COR-L47 (cell line): ENCODE data around the gene SPRR2G.
"Not testable (repeated sequence)": the region's sequence is repeated elsewhere in the genome, so short reads cannot be mapped to it uniquely, and the experiment has no call there.

ENCODE experiments used
- DNase-seq: peaks from one replicate; lab custom pipeline; 2025; lab: John Stamatoyannopoulos, UW

Gene SPRR2G

DNA sequence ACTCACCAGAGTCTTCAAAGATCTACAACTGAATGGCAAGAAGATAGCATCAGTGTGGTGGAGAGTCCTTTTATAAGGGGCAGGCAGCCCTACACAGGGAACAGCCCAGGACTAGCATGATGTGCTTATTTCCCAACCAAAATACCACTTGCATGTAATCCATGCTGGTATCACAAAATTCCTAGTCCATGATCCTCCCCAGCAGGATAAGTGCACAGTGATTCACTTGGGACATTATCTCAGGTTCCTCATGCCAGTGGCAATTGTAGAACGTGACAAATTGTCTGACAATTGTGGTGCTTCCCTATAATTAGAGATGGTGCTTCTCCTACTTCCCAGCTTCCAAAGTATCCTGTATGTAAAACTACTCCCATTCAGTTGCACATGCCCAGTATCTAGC lies at the start of gene SPRR2G:
SPRR2G (minus strand) TSS at position 45 of the 400 bp plus-strand sequence. CDS start 780 bp downstream, outside the sequence.
- DNase-seq = no peak

DNA sequence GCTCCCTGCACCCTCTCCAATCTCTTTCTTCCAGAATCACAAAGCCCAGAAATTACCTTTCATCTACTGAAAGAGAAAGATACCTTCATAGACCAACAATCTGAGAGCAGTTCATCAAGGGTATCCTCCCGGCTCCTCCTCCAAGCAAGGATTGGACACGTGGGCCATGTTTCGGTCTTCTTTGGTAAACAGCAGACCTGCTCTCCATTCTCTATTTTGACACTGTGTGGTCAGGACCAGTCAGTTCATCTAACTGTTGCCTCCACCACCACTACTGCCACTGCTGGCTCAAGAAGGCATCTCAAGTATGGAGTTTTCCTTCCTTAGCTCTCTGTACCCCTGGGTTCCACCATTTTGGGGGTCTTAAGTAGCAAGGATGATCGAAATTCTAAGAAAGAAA lies 44.5 kb upstream of the SPRR2G start:
- DNase-seq = no peak

DNA sequence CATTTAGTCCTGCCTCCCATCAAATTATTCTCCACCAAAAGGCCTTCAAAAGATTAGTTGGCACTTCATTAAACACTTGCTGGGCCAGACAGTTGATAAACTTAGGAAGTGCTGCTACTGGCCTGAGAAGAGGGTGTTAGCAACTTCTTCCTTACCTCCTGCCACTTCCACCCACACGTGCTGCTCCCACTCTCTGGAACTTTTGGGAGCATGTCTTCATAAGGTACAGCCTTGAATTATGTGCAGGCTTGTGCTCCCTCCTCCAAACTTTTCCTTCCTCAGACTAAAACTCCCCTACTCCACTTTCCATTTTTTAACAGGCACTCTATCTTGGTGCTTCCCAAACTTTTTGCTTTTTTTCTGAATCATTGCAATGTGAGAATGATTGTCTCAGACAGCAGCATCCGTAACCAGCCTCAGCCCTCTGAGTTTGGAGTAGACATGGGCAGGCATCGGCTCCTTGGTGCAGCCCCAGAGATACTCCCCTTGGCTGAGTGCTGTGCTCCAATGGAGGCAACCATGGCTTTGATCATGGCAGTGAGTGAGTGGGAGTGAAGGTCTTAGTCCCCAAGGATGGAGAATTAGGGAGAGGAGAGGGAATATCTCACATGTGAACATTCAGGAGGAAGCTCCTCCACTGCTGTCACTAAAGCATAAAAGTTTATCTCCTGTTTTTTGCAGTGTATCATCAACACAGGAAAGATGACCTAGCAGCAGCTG lies 43.8 kb upstream of the SPRR2G start:
- no peak for DNase-seq

GRCh38 chr1:153192697-153193096 lies 42.0 kb upstream of the SPRR2G start:
- peak; percentile 12 for DNase-seq

DNA sequence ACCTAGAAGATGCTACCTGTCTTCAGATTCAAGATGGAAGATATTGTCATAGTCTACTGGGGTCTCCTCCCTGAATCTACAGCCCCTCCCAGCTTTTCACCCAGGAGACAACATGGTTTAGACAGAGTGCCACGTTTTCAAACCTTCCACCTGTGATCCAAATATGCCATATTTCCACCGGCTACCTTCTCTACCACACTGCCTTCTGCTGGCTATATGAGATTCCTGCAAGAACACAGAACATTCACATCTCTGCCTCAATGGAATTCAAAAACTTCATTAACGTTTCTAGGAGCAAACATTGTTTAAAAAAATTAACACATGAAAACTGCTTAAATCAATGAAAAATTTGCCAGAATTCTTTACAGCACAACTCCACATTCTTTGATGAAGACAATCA lies 39.7 kb upstream of the SPRR2G start:
- DNase-seq = peak; percentile 20

- DNase-seq = not testable (repeated sequence)
Measured at GRCh38 chr1:153188301-153188700, 37.6 kb upstream of the SPRR2G start.

DNA sequence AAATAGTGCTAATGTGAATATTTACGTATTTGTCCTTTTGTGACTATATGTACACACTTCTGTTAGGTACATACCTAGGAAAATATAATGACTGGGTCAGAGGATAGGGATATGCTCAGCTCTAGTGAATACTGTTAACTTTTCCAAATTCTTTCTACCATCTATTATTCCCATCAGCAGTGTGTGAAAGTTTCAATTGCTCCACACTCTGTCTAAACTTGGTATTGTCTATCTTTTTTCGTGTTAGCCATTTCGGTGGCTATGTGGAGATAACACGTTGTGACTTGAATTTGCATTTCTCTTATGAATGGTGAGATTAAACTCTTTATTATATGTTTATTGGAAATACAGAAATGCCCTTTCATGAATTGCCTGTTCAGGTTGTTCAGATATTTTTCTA lies 29.9 kb upstream of the SPRR2G start:
- no peak for DNase-seq

DNA sequence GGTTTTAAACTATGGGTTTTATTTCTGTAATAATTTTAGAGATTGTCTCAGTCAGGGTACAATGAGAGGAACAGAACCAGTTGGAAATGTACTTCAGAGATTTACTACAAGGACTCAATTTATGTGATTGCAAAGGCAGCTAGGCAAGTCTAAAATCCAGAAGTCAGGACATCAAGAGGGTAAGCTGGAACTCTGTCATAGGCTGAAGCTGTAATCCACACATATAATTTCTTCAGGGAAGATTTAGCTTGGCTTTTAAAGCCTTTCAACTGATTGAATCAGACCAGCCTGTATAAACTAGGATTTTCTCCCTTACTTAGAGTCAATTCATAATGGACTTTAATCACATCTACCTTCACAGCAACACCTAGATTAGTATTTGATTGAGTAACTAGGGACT lies 28.2 kb upstream of the SPRR2G start:
- DNase-seq = no peak

GRCh38 chr1:153174624-153175023 lies 23.9 kb upstream of the SPRR2G start:
- DNase-seq = no peak

- DNase-seq = no peak
Measured at GRCh38 chr1:153168686-153169085, 18.0 kb upstream of the SPRR2G start.

DNA sequence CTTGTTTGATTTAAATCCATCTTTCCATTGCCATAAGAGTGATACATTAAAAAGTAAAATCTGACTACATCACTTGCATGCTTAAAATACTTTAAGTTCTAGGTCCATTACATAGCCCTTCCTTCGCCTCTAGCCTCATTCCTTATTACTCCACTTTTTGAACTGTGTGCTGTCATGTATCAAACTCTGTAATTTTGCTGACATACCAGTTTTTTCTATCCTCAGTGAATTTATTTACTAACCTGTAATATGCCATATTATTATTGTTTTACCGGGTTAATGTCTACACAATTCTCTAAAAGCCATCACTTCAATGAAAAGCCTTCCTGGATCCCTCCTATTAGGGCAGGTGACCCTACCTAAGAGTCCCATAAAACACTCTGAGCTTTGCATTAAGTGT lies 4.9 kb upstream of the SPRR2G start:
- no peak for DNase-seq

DNA sequence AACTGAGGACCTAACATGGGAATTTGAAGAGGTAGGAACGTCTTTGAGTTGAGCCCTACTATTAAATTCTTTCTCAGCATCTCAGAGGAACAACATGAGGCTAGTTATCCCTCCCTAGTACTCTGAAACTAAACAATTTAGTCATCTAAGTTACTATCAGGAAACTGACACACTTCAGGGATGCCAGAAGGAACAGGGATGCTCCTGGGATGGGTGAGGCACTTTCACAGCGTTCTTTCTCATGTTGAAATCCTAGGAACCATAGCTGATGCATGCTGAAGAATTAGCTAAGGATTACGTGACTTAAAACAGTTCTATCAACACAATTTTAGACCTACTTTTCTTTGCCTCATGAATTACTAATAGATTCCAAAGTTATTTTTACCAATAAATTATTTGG lies 1.8 kb upstream of the SPRR2G start:
- no peak for DNase-seq

GRCh38 chr1:153141377-153141776 lies 9.3 kb downstream of the SPRR2G start:
- DNase-seq = no peak

DNA sequence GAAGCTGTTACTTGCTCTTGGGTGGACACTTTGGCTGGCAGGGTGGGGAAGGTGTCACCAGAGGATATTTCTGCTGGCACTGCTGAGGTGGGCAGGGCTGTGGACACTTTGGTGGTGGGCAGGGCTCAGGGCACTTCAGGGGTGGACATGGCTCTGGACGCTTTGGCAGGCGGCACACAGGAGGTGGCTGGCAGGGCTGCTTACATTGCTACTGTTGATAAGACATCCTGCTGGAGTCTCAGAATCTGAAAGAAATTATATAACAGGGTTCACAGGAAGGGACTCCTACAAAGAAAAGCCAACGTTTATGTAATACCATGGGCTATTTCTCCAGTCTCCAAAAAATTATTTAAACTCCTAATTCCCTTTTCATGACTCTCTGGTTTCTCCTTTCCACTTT lies 10.2 kb downstream of the SPRR2G start:
- no peak for DNase-seq

- DNase-seq = no peak
Measured at GRCh38 chr1:153133743-153134142, 16.9 kb downstream of the SPRR2G start.

- DNase-seq = no peak
Measured at GRCh38 chr1:153133267-153133666, 17.4 kb downstream of the SPRR2G start.

- not testable (repeated sequence) for DNase-seq
Measured at GRCh38 chr1:153128688-153129087, 22.0 kb downstream of the SPRR2G start.

DNA sequence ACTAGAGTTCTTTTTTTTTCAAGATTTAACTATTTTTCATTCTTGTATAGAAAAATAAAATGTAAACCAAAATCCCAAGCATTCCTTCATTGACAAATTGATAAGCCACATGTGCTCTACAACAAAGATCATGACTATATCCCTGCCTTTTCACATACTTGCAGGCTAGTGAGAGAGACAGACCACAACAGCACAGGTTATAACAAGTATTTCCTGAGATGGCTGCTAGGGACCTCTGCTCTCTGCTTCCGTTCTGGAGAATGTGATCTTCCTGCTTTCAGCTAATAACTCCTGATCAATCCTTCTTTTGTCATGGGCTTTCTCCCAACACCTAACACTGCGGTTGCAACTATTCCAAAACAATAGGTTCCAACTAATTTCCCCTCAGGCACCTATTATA lies 23.4 kb downstream of the SPRR2G start:
- DNase-seq = no peak

GRCh38 chr1:153125536-153125935 lies 25.2 kb downstream of the SPRR2G start:
- DNase-seq = no peak

GRCh38 chr1:153123793-153124192 lies 26.9 kb downstream of the SPRR2G start:
- DNase-seq = not testable (repeated sequence)

GRCh38 chr1:153122831-153123421 lies 27.8 kb downstream of the SPRR2G start:
- peak; percentile 98 for DNase-seq

DNA sequence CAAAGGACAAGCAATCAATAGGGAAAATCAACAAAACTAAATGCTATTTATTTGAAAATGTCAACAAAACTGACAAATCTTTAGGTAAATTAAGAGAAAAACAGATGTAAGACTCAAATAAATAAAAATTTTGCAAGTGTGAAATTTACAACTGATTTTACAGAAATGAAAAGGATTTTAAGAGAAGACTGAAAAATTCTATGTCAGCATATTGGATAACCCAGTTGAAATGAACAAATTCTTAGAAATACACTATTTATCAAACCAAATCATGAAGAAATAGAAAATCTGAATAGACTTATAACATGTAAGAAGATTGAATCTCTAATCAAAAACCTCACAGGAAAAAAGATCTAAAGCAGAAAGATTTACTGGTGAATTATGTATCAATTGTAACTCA lies 29.7 kb downstream of the SPRR2G start:
- no peak for DNase-seq

DNA sequence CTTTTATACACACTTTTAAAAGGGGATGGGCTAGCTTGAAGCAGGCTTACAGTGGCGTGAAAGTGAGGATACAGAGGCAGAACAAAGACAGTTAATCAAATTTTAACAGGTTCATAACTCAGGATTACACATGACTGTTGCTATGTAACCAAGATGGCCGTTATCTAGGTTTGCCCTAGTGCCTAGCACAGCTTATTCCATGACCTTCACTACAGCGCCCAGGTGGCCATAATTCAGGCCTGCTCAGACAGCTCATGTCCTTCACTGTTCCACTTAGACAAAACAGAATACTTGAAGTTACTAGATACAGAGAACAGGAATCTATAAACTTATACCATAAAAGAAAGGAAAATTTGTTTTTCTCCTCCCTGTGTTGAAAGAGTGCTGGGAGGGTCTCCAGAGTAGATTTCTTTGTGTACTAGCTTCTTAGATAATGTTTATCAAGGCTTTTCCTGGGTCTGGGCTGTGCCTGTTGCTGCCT lies 31.2 kb downstream of the SPRR2G start:
- DNase-seq = no peak

DNA sequence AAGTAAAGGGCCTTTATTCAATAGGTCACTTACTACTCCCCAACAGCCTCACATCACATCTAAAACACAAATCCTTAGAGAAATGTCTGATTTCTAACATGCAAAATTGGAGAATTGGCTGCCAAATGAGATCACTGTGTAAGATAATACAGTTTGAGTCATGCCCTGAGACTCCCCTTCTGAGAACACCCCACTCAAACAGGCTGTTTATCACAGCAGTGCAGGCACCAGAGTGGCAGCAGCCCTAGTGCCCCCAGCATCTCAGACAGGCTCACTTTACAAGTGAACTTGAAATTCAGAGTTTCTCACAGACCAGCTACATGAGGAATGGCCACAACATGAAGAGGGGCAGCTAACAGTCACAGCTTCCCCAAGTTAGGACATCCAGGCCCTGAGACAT lies 35.4 kb downstream of the SPRR2G start:
- DNase-seq = not testable (repeated sequence)
